ENCODE measurements around the gene GALNTL6. TPM values are rescaled to one million over a fixed set of nuclear protein-coding genes. Genes with fewer than 3 reads are reported as not detected.

Gene GALNTL6
- total RNA-seq, 4 donors from 2014 or later: not detected

- TF ChIP-seq CTCF (IDR thresholded peaks at IDR 0.05; ENCODE audit: low read depth): no peak
These were observed 1025.7 kb downstream of the GALNTL6 start for GRCh38 chr4:172838943-172839342.

- TF ChIP-seq CTCF (IDR thresholded peaks at IDR 0.05; ENCODE audit: low read depth): no peak
These were observed 1029.6 kb downstream of the GALNTL6 start for GRCh38 chr4:172842779-172843178.

GRCh38 chr4:172843192-172843591 is 1030.0 kb downstream of the GALNTL6 start:
- no peak for TF ChIP-seq CTCF (IDR thresholded peaks at IDR 0.05; ENCODE audit: low read depth)

- no peak for TF ChIP-seq CTCF (IDR thresholded peaks at IDR 0.05; ENCODE audit: low read depth)
These were observed 1031.4 kb downstream of the GALNTL6 start for GRCh38 chr4:172844556-172844955.

GRCh38 chr4:172845281-172845680 is 1032.1 kb downstream of the GALNTL6 start:
- TF ChIP-seq CTCF (IDR thresholded peaks at IDR 0.05; ENCODE audit: low read depth): no peak

GRCh38 chr4:172850838-172851237 is 1037.6 kb downstream of the GALNTL6 start:
- no peak for TF ChIP-seq CTCF (IDR thresholded peaks at IDR 0.05; ENCODE audit: low read depth)

GRCh38 chr4:172851534-172851933 is 1038.3 kb downstream of the GALNTL6 start:
- TF ChIP-seq CTCF (IDR thresholded peaks at IDR 0.05; ENCODE audit: low read depth): no peak
